Measurements from ENCODE around the gene SLC13A1.
"Not testable (repeated sequence)": the region's sequence is repeated elsewhere in the genome, so short reads cannot be mapped to it uniquely, and the experiment has no call there.

The SLC13A1 gene, protein sequence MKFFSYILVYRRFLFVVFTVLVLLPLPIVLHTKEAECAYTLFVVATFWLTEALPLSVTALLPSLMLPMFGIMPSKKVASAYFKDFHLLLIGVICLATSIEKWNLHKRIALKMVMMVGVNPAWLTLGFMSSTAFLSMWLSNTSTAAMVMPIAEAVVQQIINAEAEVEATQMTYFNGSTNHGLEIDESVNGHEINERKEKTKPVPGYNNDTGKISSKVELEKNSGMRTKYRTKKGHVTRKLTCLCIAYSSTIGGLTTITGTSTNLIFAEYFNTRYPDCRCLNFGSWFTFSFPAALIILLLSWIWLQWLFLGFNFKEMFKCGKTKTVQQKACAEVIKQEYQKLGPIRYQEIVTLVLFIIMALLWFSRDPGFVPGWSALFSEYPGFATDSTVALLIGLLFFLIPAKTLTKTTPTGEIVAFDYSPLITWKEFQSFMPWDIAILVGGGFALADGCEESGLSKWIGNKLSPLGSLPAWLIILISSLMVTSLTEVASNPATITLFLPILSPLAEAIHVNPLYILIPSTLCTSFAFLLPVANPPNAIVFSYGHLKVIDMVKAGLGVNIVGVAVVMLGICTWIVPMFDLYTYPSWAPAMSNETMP

GRCh38 chr7:123199883-123200282 is at the start of gene SLC13A1:
SLC13A1 (minus strand) TSS chr7:123199969; CDS start chr7:123199946, 23 bp downstream.
- DNase-seq = no peak

GRCh38 chr7:123244768-123245167 is 45.0 kb upstream of the SLC13A1 start:
- DNase-seq = no peak

DNA sequence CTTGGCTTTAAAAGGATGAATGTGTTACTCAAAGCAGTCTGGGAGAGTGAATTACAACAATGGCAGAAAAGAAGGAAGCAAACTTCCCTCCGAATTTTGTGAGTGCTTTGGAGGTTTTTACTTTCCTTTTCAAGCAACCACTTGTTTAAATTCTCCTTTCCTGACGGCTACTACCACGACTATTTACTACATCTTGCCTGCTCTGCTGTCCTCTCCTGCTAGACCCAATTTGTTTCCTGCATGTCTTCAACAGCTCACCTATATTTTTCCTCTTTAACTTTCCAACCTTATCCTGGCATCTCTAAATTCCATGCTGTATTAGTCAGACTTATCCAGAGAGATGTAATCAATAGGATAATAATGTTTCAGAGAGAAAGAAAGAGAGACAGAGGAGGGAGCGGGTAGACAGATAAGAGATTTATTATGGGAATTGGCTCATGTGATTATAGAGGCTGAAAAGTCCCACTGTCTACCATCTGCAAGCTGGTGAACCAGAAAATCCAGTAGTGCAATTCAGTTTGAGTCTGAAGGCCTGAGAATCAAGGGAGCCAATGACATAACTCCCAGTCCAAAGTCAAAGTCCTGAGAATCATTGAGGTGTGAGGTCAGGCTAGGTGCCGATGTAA is 42.8 kb upstream of the SLC13A1 start:
- no peak for DNase-seq

- DNase-seq = no peak
These were observed 42.0 kb upstream of the SLC13A1 start for GRCh38 chr7:123241809-123242208.

GRCh38 chr7:123231021-123232000 is 31.5 kb upstream of the SLC13A1 start:
- no peak for DNase-seq

- no peak for DNase-seq
These were observed 30.8 kb upstream of the SLC13A1 start for GRCh38 chr7:123230603-123231002.

DNA sequence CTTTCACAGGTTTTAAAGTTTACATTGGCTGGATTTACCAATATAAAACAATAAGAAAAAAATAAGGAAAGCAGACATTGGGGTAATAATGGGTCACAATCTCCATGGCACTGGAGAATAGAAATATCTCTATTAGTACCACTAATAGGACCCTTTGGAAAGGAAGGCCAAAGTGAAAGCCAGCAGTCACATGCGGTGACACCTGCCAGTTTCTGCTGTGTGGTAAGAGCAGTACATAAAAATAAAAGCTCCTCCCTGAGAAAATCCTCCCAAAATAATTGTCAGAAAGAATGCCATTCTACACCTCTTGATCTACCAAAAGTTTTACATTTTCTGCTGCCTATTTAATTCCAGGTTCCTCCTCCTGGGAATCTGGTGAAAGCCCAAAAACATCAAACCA is 30.4 kb upstream of the SLC13A1 start:
- no peak for DNase-seq

GRCh38 chr7:123229426-123229825 is 29.7 kb upstream of the SLC13A1 start:
- DNase-seq = no peak

DNA sequence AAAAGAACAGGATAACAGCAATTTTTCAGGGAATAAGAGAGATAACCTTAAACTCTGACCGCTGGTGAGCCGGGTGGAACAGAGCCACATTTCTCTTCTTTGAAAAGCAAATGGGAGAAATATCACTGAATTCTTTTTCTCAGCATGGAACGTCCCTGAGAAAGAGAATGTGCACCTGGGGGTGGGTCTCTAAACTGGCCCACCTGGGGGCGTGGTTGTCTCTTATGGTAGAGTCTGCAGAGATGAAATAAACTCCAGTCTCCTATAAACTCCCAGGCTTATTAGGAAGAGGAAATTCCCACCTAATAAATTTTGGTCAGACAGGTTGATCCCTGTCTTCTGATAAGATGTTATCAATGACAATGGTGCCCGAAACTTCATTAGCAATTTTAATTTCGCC is 27.9 kb upstream of the SLC13A1 start:
- DNase-seq = not testable (repeated sequence)

- DNase-seq = no peak
These were observed 20.6 kb upstream of the SLC13A1 start for GRCh38 chr7:123220396-123220795.

DNA sequence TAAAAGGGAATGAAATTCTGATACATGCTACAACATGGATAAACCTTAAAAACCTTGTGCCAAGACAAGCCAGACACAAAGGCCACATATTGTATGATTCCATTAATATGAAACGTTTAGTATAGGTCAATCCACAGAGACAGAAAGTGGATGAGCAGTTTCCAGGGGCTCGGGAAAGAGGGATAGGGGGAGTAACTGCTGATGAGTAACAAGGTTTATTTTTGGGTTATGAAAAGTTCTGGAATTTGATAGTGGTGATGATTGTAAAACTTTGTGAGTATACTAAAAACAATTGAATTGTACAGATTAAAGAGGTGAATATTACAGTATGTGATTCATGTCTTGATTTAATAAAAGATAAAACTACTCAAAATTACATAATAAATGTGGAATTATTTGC is 19.1 kb upstream of the SLC13A1 start:
- no peak for DNase-seq

GRCh38 chr7:123216825-123217224 is 17.1 kb upstream of the SLC13A1 start:
- no peak for DNase-seq

DNA sequence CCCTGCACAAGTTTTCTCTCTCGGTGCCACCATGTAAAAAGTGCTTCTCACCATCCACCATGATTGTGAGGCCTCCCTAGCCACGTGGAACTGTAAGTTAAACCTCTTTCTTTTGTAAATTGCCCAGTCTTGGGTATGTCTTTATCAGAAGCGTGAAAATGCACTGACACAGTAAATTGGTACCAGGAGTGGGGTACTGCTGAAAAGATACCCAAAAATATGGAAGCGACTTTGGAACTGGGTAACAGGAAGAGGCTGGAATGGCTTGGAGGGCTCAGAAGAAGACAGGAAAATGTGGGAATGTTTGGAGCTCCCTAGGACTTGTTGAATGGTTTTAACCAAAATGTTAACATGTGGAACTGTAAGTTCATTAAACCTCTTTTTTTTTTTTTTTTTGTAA is 15.6 kb upstream of the SLC13A1 start:
- no peak for DNase-seq

GRCh38 chr7:123211545-123211944 is 11.8 kb upstream of the SLC13A1 start:
- no peak for DNase-seq

DNA sequence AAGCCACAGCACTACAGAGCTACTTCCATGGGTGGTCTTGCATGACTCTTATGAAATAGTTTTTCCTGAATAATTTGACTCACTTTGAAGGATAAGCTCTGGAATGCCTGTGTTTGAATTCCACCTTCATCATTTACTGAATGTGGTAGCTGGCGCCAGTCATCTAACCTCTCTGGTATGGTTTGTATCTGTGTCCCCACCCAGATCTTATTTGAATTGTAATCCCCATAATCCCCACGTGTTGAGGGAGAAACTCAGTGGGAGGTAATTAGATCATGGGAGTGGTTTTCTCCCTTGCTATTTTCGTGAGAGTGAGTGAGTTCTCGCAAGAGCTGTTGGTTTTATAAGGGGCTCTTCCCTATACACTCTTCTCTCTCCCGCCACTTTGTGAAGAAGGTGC is 11.2 kb upstream of the SLC13A1 start:
- no peak for DNase-seq

DNA sequence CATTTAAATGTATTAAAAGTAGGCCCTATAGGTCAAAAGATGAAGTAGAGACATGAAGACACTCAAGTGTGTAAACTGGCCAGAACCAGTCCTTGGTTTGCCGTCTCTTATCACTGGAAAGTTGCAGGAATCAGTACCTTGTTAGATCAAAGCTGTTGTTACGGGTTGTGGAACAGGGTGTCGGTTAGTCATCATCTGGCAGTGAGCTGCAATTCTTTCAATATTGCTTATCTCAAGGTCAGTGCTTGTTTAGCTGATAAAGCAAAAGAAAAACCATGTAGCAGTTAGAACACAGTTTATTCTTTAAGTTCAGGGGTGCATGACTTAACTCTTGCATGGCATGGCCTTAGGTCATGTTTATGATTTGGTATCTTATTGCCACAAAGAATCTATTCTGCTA is 10.0 kb upstream of the SLC13A1 start:
- no peak for DNase-seq

- DNase-seq = no peak
These were observed 9.0 kb upstream of the SLC13A1 start for GRCh38 chr7:123208793-123209192.

GRCh38 chr7:123204206-123204835 is 4.6 kb upstream of the SLC13A1 start:
- no peak for DNase-seq

- no peak for DNase-seq
These were observed 2.1 kb upstream of the SLC13A1 start for GRCh38 chr7:123201901-123202300.

GRCh38 chr7:123198668-123199652 is 809 bp downstream of the SLC13A1 start:
- DNase-seq = no peak

DNA sequence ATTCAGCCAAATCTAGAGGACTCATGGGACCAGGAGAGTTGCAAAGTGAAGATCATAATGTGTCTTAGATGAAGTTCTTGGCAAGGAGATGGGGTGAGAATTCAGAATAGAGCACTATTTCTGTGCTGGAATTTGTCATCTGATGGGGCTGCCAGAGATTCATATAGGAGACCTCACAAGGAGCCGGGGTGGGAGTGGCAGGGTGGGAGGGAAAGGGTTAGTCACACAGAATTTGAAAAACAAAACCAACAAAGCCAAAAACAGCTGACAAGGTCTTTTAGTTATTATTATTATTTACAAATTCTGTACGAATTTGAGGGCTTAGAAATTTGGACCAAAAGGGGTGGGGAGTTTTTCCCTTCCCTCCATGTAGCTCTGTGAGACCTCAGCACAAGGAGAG is 1.7 kb downstream of the SLC13A1 start:
- no peak for DNase-seq
